Measurements from ENCODE around the gene TSHZ2. TPM values are rescaled to one million over a fixed set of nuclear protein-coding genes. Genes with fewer than 3 reads are reported as not detected.
"Not testable (repeated sequence)": the region's sequence is repeated elsewhere in the genome, so short reads cannot be mapped to it uniquely, and the experiment has no call there.

TSHZ2 gene
- total RNA-seq, 1 donor from 2014 or later = 30.4 TPM

GRCh38 chr20:53088786-53089185 lies 116.6 kb downstream of the TSHZ2 start:
- H3K9me3 ChIP-seq = no peaks in the 10 kb centered on the region
- intact Hi-C loops (cut with DNase I) = no loop called here
- no peak overlapping the region for H3K4me3 ChIP-seq
- no peaks in the 10 kb centered on the region for H3K36me3 ChIP-seq
- no peak for DNase-seq (ENCODE audit: extremely low spot score in 2 of 2)
- TF ChIP-seq CTCF (IDR thresholded peaks at IDR 0.05) (no peak), POLR2AphosphoS5 (IDR thresholded peaks at IDR 0.05; ENCODE audit: insufficient read depth in 1 of 2, low read depth in 1 of 2) (no peak), POLR2A (IDR thresholded peaks at IDR 0.05) (no peak)
- H3K27ac ChIP-seq = no peak overlapping the region
- H3K27me3 ChIP-seq = no peaks in the 10 kb centered on the region
- H3K4me1 ChIP-seq = peaks cover 5% of the 10 kb centered on the region

- H3K36me3 ChIP-seq; H3K27me3 ChIP-seq; H3K9me3 ChIP-seq; DNase-seq (ENCODE audit: extremely low spot score in 2 of 2); H3K27ac ChIP-seq; intact Hi-C loops (cut with DNase I); H3K4me1 ChIP-seq; H3K4me3 ChIP-seq: not testable (repeated sequence)
Observed at GRCh38 chr20:53089851-53090250, 117.7 kb downstream of the TSHZ2 start.

GRCh38 chr20:53091789-53092188 lies 119.6 kb downstream of the TSHZ2 start:
- intact Hi-C loops (cut with DNase I) = no loop called here
- Histone ChIP-seq H3K4me1 (peaks cover 5% of the 10 kb centered on the region), H3K27me3 (no peaks in the 10 kb centered on the region), H3K36me3 (no peaks in the 10 kb centered on the region), H3K9me3 (no peaks in the 10 kb centered on the region), H3K4me3 (no peak overlapping the region), H3K27ac (no peak overlapping the region)
- no peak for TF ChIP-seq POLR2A (IDR thresholded peaks at IDR 0.05)
- no peak for TF ChIP-seq POLR2AphosphoS5 (IDR thresholded peaks at IDR 0.05; ENCODE audit: insufficient read depth in 1 of 2, low read depth in 1 of 2)
- TF ChIP-seq CTCF (IDR thresholded peaks at IDR 0.05) = no peak
- DNase-seq (ENCODE audit: extremely low spot score in 2 of 2) = no peak

- Histone ChIP-seq H3K27me3 (no peaks in the 10 kb centered on the region), H3K4me1 (peaks cover under 1% of the 10 kb centered on the region), H3K27ac (no peak overlapping the region), H3K4me3 (no peak overlapping the region), H3K36me3 (no peaks in the 10 kb centered on the region), H3K9me3 (no peaks in the 10 kb centered on the region)
- DNase-seq (ENCODE audit: extremely low spot score in 2 of 2) = no peak
- intact Hi-C loops (cut with DNase I) = no loop called here
- no peak for TF ChIP-seq POLR2AphosphoS5 (IDR thresholded peaks at IDR 0.05; ENCODE audit: insufficient read depth in 1 of 2, low read depth in 1 of 2)
- no peak for TF ChIP-seq POLR2A (IDR thresholded peaks at IDR 0.05)
- no peak for TF ChIP-seq CTCF (IDR thresholded peaks at IDR 0.05)
Observed at GRCh38 chr20:53092772-53093300, 120.7 kb downstream of the TSHZ2 start.

- DNase-seq (ENCODE audit: extremely low spot score in 2 of 2) = no peak
- intact Hi-C loops (cut with DNase I) = no loop called here
- Histone ChIP-seq H3K4me1 (peaks cover 8% of the 10 kb centered on the region), H3K27ac (no peak overlapping the region), H3K9me3 (no peaks in the 10 kb centered on the region), H3K27me3 (no peaks in the 10 kb centered on the region), H3K36me3 (no peaks in the 10 kb centered on the region), H3K4me3 (no peak overlapping the region)
- TF ChIP-seq CTCF (IDR thresholded peaks at IDR 0.05) (no peak), POLR2AphosphoS5 (IDR thresholded peaks at IDR 0.05; ENCODE audit: insufficient read depth in 1 of 2, low read depth in 1 of 2) (no peak), POLR2A (IDR thresholded peaks at IDR 0.05) (no peak)
Observed at GRCh38 chr20:53097371-53097770, 125.2 kb downstream of the TSHZ2 start.

Measured in vagina (tissue), 2 donors.